Measurements from ENCODE around the gene FGGY. TPM values are rescaled to one million over a fixed set of nuclear protein-coding genes. Genes with fewer than 3 reads are reported as not detected.
"Not testable (repeated sequence)": the region's sequence is repeated elsewhere in the genome, so short reads cannot be mapped to it uniquely, and the experiment has no call there.

FGGY gene
- total RNA-seq, 1 experiment from 2014 or later: 10.2 TPM

- in situ Hi-C loops (cut with HindIII; ENCODE audit: low sequenced_read_pairs): no loop called here
- no peak for DNase-seq (ENCODE audit: low spot score)
These were observed 43.8 kb downstream of the FGGY start for GRCh38 chr1:59340411-59341307.

- in situ Hi-C loops (cut with HindIII; ENCODE audit: low sequenced_read_pairs): no loop called here
- DNase-seq (ENCODE audit: low spot score): no peak
These were observed 46.1 kb downstream of the FGGY start for GRCh38 chr1:59342801-59343575.

DNA sequence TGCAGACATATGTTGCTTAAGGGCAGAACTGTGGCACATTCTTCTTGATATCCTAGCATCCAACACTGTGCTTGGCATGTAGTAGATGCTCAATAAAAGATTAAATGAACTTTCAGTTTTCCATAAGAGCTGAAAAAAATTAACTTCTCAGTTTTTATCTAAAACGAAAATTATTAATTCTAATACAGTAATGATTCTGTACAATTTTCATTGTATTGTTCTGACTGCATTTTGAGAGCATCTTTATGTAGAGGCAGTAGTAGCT lies 46.6 kb downstream of the FGGY start:
- DNase-seq (ENCODE audit: low spot score): no peak
- in situ Hi-C loops (cut with HindIII; ENCODE audit: low sequenced_read_pairs): no loop called here

- in situ Hi-C loops (cut with HindIII; ENCODE audit: low sequenced_read_pairs): no loop called here
- DNase-seq (ENCODE audit: low spot score): no peak
These were observed 48.3 kb downstream of the FGGY start for GRCh38 chr1:59345221-59345620.

GRCh38 chr1:59346429-59346828 lies 49.5 kb downstream of the FGGY start:
- DNase-seq (ENCODE audit: low spot score): no peak
- in situ Hi-C loops (cut with HindIII; ENCODE audit: low sequenced_read_pairs): no loop called here

GRCh38 chr1:59349101-59349500 lies 52.2 kb downstream of the FGGY start:
- in situ Hi-C loops (cut with HindIII; ENCODE audit: low sequenced_read_pairs): no loop called here
- DNase-seq (ENCODE audit: low spot score): no peak

DNA sequence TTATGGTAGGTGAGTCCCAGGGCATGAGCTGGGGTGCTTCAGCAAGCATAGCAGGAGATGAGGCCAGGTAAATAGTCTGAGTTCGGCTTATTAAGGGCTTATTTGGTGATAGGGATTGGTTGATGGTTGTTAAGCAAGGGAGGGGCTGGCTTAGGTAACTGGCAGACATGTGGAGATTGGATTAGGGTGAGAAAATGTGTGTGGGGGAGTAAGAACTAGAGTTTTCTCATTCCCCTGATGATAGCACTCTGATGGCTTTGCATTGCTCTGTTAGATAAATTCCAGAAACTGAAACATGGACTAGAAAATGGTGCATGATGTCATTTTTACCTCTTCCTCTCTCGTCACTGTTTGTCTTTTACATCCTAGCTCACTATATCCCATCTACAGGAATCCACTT lies 53.6 kb downstream of the FGGY start:
- in situ Hi-C loops (cut with HindIII; ENCODE audit: low sequenced_read_pairs): no loop called here
- DNase-seq (ENCODE audit: low spot score): no peak

DNA sequence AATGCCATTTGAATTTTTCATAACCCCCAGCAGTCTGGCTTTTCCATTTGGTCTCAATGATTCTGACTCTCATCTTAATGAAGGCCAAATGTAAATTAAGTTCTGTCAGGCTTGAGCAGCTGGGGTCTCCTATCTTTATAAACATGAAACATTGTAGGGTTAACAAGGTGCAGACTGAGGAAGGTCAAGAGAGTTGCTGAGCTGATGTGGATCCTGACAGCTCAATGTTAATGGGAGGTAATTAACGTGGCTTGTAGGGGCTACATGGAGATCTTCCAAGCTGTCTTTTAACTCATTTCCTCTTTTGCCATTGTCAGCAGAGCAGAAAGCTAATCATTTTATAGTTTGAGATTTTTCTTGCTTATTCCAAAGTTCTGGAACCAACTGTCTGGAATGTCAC lies 55.2 kb downstream of the FGGY start:
- DNase-seq (ENCODE audit: low spot score): no peak
- in situ Hi-C loops (cut with HindIII; ENCODE audit: low sequenced_read_pairs): no loop called here

DNA sequence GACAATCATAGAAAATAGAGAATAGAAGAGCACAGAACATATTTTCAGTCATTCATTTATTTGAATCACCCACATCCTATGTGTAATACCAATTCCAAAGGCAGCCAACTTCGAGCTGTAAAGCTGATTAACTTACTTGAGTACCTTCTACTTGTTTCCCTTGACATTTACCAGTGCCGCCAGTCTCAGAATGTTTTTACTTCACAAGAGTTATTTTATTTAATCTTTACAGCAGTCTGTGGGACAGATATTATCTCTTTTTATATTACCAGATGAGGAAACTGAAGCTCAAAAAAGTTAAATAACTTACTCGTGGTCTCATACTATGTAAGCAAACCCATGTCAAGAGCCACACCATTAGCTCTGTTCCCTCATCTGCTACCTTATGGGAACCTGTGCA lies 56.6 kb downstream of the FGGY start:
- in situ Hi-C loops (cut with HindIII; ENCODE audit: low sequenced_read_pairs): no loop called here
- DNase-seq (ENCODE audit: low spot score): no peak

DNA sequence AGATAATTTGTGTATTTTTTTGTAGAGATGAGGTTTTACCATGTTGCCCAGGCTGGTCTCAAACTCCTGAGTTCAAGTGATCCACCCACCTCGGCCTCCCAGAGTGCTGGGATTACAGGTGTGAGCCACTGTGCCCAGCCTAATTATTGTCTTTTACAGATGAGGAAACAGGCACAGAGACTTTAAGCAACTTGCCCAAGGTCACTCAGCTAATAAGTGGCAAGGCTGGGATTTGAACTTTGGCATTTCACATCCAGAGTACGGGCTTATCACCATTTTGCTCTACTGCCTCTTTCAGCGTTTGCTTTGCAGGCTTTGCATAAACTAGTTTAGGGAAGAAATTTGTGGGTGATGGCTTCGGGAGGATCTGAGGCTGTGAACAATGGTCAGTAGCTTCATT lies 57.3 kb downstream of the FGGY start:
- DNase-seq (ENCODE audit: low spot score); in situ Hi-C loops (cut with HindIII; ENCODE audit: low sequenced_read_pairs): not testable (repeated sequence)

- peak; percentile 57 for DNase-seq (ENCODE audit: low spot score)
- in situ Hi-C loops (cut with HindIII; ENCODE audit: low sequenced_read_pairs): no loop called here
These were observed 57.9 kb downstream of the FGGY start for GRCh38 chr1:59354709-59355337.

DNA sequence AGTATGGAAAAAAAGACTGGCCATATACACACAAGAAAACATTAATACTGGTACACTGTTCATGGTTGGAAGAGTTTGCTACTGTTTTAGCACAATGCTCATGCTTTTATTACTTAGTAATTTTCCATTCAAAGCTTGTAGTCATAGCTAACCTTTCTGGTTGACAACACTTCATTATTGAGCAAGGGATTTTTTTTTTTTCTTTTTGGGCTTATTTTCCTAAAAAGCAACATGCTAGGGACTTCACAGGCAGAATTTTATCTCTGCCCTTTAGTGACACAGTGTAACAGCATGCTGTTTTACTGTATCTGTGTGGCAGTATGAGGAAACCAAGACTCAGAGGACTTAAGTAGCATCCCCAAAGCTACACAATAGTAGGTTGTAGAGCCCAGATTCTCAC lies 58.5 kb downstream of the FGGY start:
- peak; percentile 19 for DNase-seq (ENCODE audit: low spot score)
- in situ Hi-C loops (cut with HindIII; ENCODE audit: low sequenced_read_pairs): no loop called here

GRCh38 chr1:59356627-59357026 lies 59.7 kb downstream of the FGGY start:
- DNase-seq (ENCODE audit: low spot score): no peak
- in situ Hi-C loops (cut with HindIII; ENCODE audit: low sequenced_read_pairs): no loop called here

- in situ Hi-C loops (cut with HindIII; ENCODE audit: low sequenced_read_pairs): no loop called here
- DNase-seq (ENCODE audit: low spot score): no peak
These were observed 60.9 kb downstream of the FGGY start for GRCh38 chr1:59357645-59358320.

DNA sequence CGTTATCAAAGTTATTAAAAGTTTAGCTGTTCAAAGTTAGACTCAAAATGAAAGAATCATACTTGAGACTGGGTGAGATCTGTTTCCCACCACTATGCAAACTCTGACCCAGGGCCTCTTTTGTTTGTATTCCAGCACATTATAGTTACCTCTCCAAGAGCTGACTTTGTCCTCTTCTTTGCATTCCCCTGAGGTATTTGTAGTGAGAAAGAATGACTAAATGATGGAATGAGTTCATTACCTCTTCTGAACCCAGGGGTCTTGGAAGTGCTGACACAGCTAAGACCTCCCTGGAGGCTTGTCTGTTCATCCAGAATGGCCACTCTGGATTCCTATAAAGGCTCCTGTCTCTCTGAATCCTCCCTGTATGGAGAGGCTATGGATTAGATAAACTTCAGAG lies 62.4 kb downstream of the FGGY start:
- no peak for DNase-seq (ENCODE audit: low spot score)
- in situ Hi-C loops (cut with HindIII; ENCODE audit: low sequenced_read_pairs): no loop called here

DNA sequence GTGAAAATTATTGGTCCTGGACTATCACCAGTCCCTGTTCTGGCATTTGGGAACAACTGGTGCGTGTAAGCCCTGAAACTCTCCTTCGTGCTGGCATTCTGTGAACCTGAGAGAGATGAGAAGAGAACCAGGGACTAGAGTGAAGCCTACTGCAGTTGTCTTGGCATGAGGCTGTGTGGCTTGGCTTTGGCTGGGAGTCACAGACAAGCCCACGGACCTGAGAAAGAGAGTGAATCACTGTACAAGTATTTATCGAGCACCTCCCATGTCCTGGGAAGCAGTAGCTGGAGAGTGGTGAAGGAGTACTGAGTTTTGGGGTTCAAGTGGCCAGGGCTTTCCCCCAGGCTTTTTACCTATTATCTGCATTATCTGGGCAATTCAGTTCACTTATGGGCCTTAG lies 63.3 kb downstream of the FGGY start:
- in situ Hi-C loops (cut with HindIII; ENCODE audit: low sequenced_read_pairs): no loop called here

GRCh38 chr1:59360729-59361128 lies 63.8 kb downstream of the FGGY start:
- in situ Hi-C loops (cut with HindIII; ENCODE audit: low sequenced_read_pairs): no loop called here
- no peak for DNase-seq (ENCODE audit: low spot score)

More for the DNA sequence above, 63.3 kb downstream of the FGGY start:
- no peak for DNase-seq (ENCODE audit: low spot score)

DNA sequence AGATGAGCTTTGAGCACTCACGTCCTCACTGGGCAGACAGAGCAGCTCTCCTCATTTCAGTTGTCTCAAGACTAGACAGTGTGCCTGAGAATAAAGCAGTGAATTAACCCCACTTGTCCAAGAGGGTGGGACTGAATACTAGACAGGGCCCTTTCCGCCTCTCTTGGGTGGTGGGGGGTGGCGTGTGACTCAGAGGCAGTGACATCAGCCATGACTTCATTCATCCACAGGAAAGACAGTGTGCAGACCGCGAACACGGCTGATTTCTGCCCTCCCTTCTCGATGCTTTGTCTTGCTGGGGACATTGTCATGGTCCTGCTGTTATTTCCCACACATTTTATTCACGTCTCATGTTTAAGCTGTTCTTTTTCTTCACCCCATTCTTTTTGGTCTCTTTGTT lies 64.9 kb downstream of the FGGY start:
- DNase-seq (ENCODE audit: low spot score): no peak
- in situ Hi-C loops (cut with HindIII; ENCODE audit: low sequenced_read_pairs): no loop called here

DNA sequence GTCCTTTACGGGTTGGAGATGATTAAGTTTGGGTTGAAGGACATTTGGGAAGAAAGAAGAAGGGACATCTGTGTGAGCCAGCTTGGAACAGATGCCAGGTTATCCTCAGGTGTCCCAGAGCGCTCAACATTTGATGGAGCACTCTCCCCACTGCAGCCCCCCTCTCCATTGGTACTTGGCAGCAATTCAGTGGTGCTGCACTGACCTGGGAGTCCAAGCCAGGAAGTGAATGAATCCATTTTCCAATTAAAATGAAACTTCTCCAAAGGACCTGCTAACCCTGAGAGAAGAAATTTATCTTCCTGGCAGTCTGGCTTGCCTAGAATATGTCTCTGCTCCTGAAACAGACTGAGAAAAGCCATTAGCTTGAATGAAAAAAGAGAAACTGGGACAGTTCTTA lies 67.1 kb downstream of the FGGY start:
- in situ Hi-C loops (cut with HindIII; ENCODE audit: low sequenced_read_pairs): no loop called here
- DNase-seq (ENCODE audit: low spot score): no peak

DNA sequence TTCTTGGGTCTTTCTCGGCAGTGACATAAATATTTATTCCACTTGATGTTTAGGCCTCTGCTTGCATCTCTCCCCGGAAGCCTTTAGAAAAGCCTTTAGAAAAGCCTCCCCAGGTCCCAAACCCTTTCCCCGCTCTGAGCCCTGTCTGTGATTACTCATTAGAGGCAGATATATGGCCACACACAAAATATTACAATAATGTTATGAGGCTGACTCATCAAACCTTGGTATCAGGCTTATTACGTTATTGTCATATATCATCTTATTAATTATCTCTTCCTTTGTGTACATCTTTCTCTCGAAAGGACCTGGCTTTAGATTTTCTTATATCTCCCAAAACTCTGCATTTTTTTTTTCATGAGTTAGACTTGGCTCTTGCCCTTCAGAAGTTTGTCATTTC lies 69.5 kb downstream of the FGGY start:
- no peak for DNase-seq (ENCODE audit: low spot score)
- in situ Hi-C loops (cut with HindIII; ENCODE audit: low sequenced_read_pairs): no loop called here

Measured in G401 (cell line).